Measurements from ENCODE around the gene SLC9A9.

The SLC9A9 gene

DNA sequence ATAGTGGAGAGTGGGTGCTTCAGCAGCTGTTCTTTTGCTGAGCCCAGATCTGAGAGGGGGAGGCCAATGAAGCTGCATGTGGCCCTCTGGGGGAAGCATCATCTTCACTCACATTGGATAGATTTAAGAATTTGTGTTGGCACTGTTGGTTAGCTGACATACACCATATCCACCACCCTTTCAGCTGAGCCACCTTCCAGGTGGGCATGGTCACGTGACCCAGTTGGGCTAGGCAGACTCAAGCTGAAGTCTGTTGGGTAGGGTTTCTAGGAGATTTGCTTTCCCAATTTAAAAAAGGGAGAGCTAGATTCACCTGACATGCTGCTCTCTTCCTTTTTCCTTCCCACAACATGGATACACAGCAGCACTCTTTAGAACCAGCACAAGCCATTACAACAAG is 417.7 kb downstream of the SLC9A9 start:
- H3K4me3 ChIP-seq (ENCODE audit: control insufficient read depth, low read depth, low read length): no peak overlapping the region
- TF ChIP-seq, protein P1, sequence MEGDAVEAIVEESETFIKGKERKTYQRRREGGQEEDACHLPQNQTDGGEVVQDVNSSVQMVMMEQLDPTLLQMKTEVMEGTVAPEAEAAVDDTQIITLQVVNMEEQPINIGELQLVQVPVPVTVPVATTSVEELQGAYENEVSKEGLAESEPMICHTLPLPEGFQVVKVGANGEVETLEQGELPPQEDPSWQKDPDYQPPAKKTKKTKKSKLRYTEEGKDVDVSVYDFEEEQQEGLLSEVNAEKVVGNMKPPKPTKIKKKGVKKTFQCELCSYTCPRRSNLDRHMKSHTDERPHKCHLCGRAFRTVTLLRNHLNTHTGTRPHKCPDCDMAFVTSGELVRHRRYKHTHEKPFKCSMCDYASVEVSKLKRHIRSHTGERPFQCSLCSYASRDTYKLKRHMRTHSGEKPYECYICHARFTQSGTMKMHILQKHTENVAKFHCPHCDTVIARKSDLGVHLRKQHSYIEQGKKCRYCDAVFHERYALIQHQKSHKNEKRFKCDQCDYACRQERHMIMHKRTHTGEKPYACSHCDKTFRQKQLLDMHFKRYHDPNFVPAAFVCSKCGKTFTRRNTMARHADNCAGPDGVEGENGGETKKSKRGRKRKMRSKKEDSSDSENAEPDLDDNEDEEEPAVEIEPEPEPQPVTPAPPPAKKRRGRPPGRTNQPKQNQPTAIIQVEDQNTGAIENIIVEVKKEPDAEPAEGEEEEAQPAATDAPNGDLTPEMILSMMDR (IDR thresholded peaks at IDR 0.05; ENCODE audit: control insufficient read depth, insufficient read depth, low read depth, low read length, missing control alignments): no peak
- no peak for DNase-seq (ENCODE audit: low read depth)

DNA sequence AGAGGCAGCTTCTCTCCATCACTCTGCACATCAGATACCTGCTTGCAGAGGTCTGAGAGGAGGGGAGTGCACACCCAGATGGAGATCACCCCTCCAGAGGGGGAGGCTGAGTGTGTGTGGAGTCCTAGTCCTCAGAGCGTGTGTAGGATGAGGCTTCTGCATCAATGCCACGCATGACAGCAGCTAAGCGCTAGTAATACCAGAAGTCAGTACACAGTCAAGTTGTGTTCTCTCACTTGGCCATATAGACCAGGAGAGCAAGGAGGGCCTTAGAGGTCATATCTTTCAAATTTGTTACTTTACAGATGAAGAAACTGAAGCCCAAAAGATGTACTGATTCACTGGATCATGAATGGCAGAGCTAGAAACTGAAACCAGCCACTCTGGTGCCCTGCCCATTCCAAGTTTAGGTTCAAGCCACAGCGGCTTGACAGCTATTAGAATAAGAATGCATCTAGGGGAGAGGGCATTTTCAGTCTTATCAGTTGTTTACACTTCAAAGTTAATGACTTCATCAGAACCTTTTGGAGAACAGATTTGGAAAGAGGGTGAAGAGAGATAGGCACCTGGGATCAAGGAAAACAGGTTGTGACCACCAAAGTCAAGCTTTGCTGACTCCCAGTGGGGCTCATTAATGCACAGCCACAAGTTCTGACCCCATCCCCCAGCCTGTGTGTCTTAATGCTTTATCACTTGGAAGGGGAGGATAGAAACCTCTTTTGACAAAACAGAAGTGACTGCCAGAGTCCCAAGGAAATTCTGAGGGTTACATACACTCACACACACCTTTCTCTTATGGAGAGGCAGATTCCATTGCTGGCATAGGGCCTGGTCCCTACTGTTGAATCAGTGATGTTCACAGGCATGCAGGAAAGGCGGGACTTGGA is 418.4 kb downstream of the SLC9A9 start:
- DNase-seq (ENCODE audit: low read depth): no peak
- TF ChIP-seq, protein P1 (IDR thresholded peaks at IDR 0.05; ENCODE audit: control insufficient read depth, insufficient read depth, low read depth, low read length, missing control alignments): no peak
- H3K4me3 ChIP-seq (ENCODE audit: control insufficient read depth, low read depth, low read length): no peak overlapping the region

DNA sequence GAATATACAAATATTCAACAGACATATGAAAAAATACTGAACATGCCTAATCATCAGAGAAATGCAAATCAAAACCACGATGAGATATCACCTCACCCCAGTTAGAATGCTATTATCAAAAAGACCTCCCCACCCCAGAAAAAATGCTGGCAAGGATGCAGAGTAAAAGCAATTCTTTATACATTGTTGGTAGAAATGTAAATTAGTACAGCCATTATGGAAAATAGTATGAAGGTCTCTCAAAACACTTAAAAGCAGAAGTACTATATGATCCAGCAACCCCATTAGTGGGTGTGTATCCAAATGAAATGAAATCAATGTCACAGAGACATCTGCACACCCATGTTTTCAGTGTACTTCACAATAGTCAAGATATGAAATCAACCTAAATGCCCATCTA is 420.0 kb downstream of the SLC9A9 start:
- no peak for DNase-seq (ENCODE audit: low read depth)
- H3K4me3 ChIP-seq (ENCODE audit: control insufficient read depth, low read depth, low read length): no peak overlapping the region
- TF ChIP-seq, protein P1 (IDR thresholded peaks at IDR 0.05; ENCODE audit: control insufficient read depth, insufficient read depth, low read depth, low read length, missing control alignments): no peak

DNA sequence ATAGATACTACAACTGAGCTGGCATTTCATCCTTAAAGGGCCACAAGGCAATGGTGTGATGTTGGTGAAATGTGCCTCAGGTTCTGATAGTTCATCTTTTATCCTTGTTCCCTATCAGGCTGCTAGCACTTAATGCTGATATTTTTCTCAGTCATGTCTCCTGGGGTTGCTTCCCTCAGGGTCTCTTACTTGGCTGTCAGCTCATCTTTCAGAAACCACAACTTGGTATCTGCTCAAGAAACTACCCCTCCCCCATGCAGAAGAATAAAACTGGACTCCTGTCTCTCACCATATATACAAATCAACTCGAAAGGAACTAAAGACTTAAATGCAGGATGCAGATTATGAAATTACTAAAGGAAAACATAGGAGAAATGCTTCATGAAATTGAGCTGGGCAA is 420.6 kb downstream of the SLC9A9 start:
- H3K4me3 ChIP-seq (ENCODE audit: control insufficient read depth, low read depth, low read length): no peak overlapping the region
- TF ChIP-seq, protein P1 (IDR thresholded peaks at IDR 0.05; ENCODE audit: control insufficient read depth, insufficient read depth, low read depth, low read length, missing control alignments): no peak
- no peak for DNase-seq (ENCODE audit: low read depth)

DNA sequence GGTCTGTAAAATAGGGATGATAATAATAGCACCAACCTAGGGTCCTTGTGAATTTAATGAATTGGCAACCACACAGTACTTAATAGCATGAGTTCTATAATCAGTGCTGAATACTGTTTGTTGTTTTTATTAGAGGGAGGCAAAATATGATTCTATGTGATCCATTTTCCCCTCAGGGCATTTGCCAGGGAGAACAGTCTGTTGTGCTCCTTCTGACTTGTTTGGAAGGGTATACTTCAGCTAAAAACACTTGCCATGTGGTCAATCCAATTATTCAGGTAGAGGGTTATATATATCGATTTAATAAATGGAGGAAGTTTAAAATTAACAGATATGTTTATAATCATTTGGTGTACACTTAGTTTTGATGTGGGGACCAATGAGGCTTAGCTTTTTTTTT is 423.4 kb downstream of the SLC9A9 start:
- TF ChIP-seq, protein P1 (IDR thresholded peaks at IDR 0.05; ENCODE audit: control insufficient read depth, insufficient read depth, low read depth, low read length, missing control alignments): no peak
- H3K4me3 ChIP-seq (ENCODE audit: control insufficient read depth, low read depth, low read length): no peak overlapping the region
- no peak for DNase-seq (ENCODE audit: low read depth)

DNA sequence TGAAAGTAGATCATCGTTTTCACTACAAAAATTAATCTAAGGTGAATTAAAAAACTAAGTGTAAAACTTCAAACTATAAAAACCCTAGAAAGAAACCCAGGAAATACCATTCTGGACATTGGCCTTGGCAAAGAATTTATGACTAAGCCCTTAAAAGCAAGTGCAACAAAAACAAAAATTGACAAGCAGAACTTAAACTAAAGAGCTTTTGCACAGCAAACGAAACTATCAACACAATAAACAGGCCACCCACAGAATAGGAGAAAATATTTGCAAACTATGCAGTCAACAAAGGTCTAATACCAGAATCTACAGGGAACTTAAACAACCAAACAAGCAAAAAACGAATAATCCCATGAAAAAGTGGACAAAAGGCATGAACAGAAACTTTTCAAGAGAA is 426.7 kb downstream of the SLC9A9 start:
- no peak overlapping the region for H3K4me3 ChIP-seq (ENCODE audit: control insufficient read depth, low read depth, low read length)
- no peak for DNase-seq (ENCODE audit: low read depth)
- TF ChIP-seq, protein P1 (IDR thresholded peaks at IDR 0.05; ENCODE audit: control insufficient read depth, insufficient read depth, low read depth, low read length, missing control alignments): no peak

All from AG09309 (cell line).